Neural cell (in vitro differentiated cells): ENCODE measurements around the gene PRG2.

Source experiments
- CTCF ChIP-seq: fragments of 450-650 bp; IDR thresholded peaks from 2 replicates; pipeline ENCODE4 v1.5.1; 2014; ENCODE audit warnings: antibody characterized with exemption, mild to moderate bottlenecking, moderate library complexity; ENCODE audit not compliant: poor library complexity, severe bottlenecking
- EP300 ChIP-seq: fragments of 450-650 bp; conservative IDR thresholded peaks from 2 replicates; pipeline ENCODE4 v1.6.1; 2014; ENCODE audit warnings: antibody characterized with exemption, mild to moderate bottlenecking, moderate library complexity; ENCODE audit not compliant: poor library complexity, severe bottlenecking
- EZH2 ChIP-seq: fragments of 200-600, 300-800 bp; shearing (Covaris generic), sonication (generic); IDR thresholded peaks from 2 replicates; pipeline ENCODE4 v1.6.1; 2014; ENCODE audit warnings: antibody characterized with exemption, low read length, borderline replicate concordance, mild to moderate bottlenecking; ENCODE audit not compliant: insufficient read depth, poor library complexity, severe bottlenecking
- MXI1 ChIP-seq: fragments of 450-650 bp; conservative IDR thresholded peaks from 2 replicates; pipeline ENCODE4 v1.6.1; 2014; ENCODE audit warnings: antibody characterized with exemption, mild to moderate bottlenecking; ENCODE audit not compliant: poor library complexity, severe bottlenecking
- POLR2AphosphoS5 ChIP-seq: IDR thresholded peaks from 2 replicates; pipeline ENCODE4 v1.6.1; 2012
- RAD21 ChIP-seq: fragments of 450-650 bp; conservative IDR thresholded peaks from 2 replicates; pipeline ENCODE4 v1.6.1; 2014; ENCODE audit warnings: antibody characterized with exemption, mild to moderate bottlenecking, moderate library complexity
- REST ChIP-seq: IDR thresholded peaks from 2 replicates; pipeline ENCODE4 v1.6.1; 2012; ENCODE audit warnings: borderline replicate concordance
- SMC3 ChIP-seq: fragments of 450-650 bp; conservative IDR thresholded peaks from 2 replicates; pipeline ENCODE4 v1.6.1; 2014; ENCODE audit warnings: antibody characterized with exemption, mild to moderate bottlenecking, moderate library complexity; ENCODE audit not compliant: poor library complexity
- TAF1 ChIP-seq: IDR thresholded peaks from 2 replicates; pipeline ENCODE4 v1.6.1; 2012; ENCODE audit warnings: low read depth

GRCh38 chr11:57378186-57378585 lies 12.3 kb downstream of the PRG2 start:
- TF ChIP-seq CTCF (no peak), POLR2AphosphoS5 (no peak), EZH2 (no peak), MXI1 (no peak), TAF1 (no peak), REST (no peak), EP300 (no peak), SMC3 (no peak), RAD21 (no peak)
